HG02623 (cell line): ENCODE data around the gene FBN3.
"Not testable (repeated sequence)": the region's sequence is repeated elsewhere in the genome, so short reads cannot be mapped to it uniquely, and the experiment has no call there.

Experiments
- ATAC-seq: cut with Tn5 transposase; IDR thresholded peaks from one replicate; pipeline ENCODE4 v1.9.1; 2021; ENCODE audit warnings: moderate library complexity; ENCODE audit not compliant: unreplicated experiment

Gene FBN3

GRCh38 chr19:8025316-8025715 lies 124.1 kb downstream of the FBN3 start:
- ATAC-seq, result no peak

- not testable (repeated sequence) for ATAC-seq
These were observed 125.1 kb downstream of the FBN3 start for GRCh38 chr19:8024256-8024655.

GRCh38 chr19:8023371-8023770 lies 126.0 kb downstream of the FBN3 start:
- ATAC-seq, result no peak

- ATAC-seq, result no peak
These were observed 127.1 kb downstream of the FBN3 start for GRCh38 chr19:8022275-8022674.

GRCh38 chr19:8021374-8021773 lies 128.0 kb downstream of the FBN3 start:
- ATAC-seq, result no peak

GRCh38 chr19:8020681-8021080 lies 128.7 kb downstream of the FBN3 start:
- ATAC-seq, result no peak

- ATAC-seq, result no peak
These were observed 131.6 kb downstream of the FBN3 start for GRCh38 chr19:8017808-8018207.
